ENCODE results near the gene SIGLEC14. TPM values are rescaled to one million over a fixed set of nuclear protein-coding genes. Genes with fewer than 3 reads are reported as not detected.
"Not testable (repeated sequence)": the region's sequence is repeated elsewhere in the genome, so short reads cannot be mapped to it uniquely, and the experiment has no call there.

The SIGLEC14 gene
- total RNA-seq, 1 donor from 2014 or later = not detected

DNA sequence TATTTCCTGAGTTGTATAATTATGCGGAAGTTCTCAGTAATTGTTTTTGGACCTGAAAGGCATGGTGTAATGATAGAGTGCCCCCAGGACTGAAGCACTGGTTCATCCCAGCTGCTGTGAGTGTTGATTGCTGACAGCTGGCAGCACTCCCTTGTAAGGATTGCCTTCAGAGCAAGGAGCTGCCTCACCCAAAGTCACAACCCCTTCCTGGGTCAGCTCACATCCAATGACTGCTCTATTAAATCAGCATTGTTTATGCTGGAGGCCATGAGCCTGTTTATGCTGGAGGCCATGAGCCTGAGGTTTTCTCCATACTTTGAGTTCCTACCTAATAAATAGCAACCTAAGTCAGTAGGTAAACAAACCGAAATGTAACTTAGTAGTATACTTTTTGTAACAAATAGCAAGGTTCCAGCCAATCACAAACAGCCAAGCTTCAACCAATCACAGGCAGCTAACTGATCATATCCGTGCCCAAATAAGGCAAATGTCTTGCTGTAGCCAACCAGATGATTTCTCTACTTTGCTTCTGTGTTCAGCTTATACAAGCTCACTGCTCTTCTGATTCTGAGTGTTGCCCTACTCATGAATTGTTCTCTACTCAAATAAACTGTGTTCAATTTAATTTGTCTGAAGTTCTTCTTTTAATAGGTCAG lies 34.8 kb upstream of the SIGLEC14 start:
- Mint-ChIP-seq H3K36me3 (ENCODE audit: insufficient read depth) (no peaks in the 10 kb centered on the region), H3K27ac (no peak overlapping the region), H3K9me3 (ENCODE audit: low read depth) (no peaks in the 10 kb centered on the region), H3K4me3 (ENCODE audit: low read depth) (no peak overlapping the region), H3K27me3 (peaks cover 27% of the 10 kb centered on the region), H3K4me1 (ENCODE audit: low read depth) (no peaks in the 10 kb centered on the region)
- TF ChIP-seq CTCF (IDR thresholded peaks at IDR 0.05; ENCODE audit: unreplicated experiment) = no peak
- DNase-seq (ENCODE audit: low spot score, unreplicated experiment) = no peak

- peaks cover 27% of the 10 kb centered on the region for H3K27me3 Mint-ChIP-seq
- TF ChIP-seq CTCF (IDR thresholded peaks at IDR 0.05; ENCODE audit: unreplicated experiment) = no peak
These were observed 33.8 kb upstream of the SIGLEC14 start for GRCh38 chr19:51680474-51680873.

GRCh38 chr19:51676566-51677083 lies 30.0 kb upstream of the SIGLEC14 start:
- no peaks in the 10 kb centered on the region for H3K9me3 Mint-ChIP-seq (ENCODE audit: low read depth)
- no peak overlapping the region for H3K4me3 Mint-ChIP-seq (ENCODE audit: low read depth)
- peaks cover 32% of the 10 kb centered on the region for H3K27me3 Mint-ChIP-seq
- DNase-seq (ENCODE audit: low spot score, unreplicated experiment) = no peak
- no peak for TF ChIP-seq CTCF (IDR thresholded peaks at IDR 0.05; ENCODE audit: unreplicated experiment)
- no peaks in the 10 kb centered on the region for H3K36me3 Mint-ChIP-seq (ENCODE audit: insufficient read depth)
- no peak overlapping the region for H3K27ac Mint-ChIP-seq
- no peaks in the 10 kb centered on the region for H3K4me1 Mint-ChIP-seq (ENCODE audit: low read depth)

More at GRCh38 chr19:51680474-51680873, 33.8 kb upstream of the SIGLEC14 start:
- Mint-ChIP-seq H3K9me3 (ENCODE audit: low read depth) (no peaks in the 10 kb centered on the region), H3K36me3 (ENCODE audit: insufficient read depth) (no peaks in the 10 kb centered on the region), H3K27ac (no peak overlapping the region), H3K4me1 (ENCODE audit: low read depth) (no peaks in the 10 kb centered on the region), H3K4me3 (ENCODE audit: low read depth) (no peak overlapping the region)
- DNase-seq (ENCODE audit: low spot score, unreplicated experiment) = no peak

GRCh38 chr19:51675911-51676565 lies 29.4 kb upstream of the SIGLEC14 start:
- H3K4me3 Mint-ChIP-seq (ENCODE audit: low read depth); H3K4me1 Mint-ChIP-seq (ENCODE audit: low read depth); DNase-seq (ENCODE audit: low spot score, unreplicated experiment); H3K9me3 Mint-ChIP-seq (ENCODE audit: low read depth); H3K36me3 Mint-ChIP-seq (ENCODE audit: insufficient read depth); H3K27ac Mint-ChIP-seq: not testable (repeated sequence)
- peaks cover 31% of the 10 kb centered on the region for H3K27me3 Mint-ChIP-seq
- TF ChIP-seq CTCF (IDR thresholded peaks at IDR 0.05; ENCODE audit: unreplicated experiment) = peak; percentile 45

- Mint-ChIP-seq H3K27ac (no peak overlapping the region), H3K9me3 (ENCODE audit: low read depth) (no peaks in the 10 kb centered on the region), H3K27me3 (peaks cover 30% of the 10 kb centered on the region), H3K4me3 (ENCODE audit: low read depth) (no peak overlapping the region), H3K4me1 (ENCODE audit: low read depth) (no peaks in the 10 kb centered on the region), H3K36me3 (ENCODE audit: insufficient read depth) (no peaks in the 10 kb centered on the region)
- no peak for DNase-seq (ENCODE audit: low spot score, unreplicated experiment)
- TF ChIP-seq CTCF (IDR thresholded peaks at IDR 0.05; ENCODE audit: unreplicated experiment) = no peak
These were observed 21.6 kb upstream of the SIGLEC14 start for GRCh38 chr19:51668216-51668615.
